Transverse colon (tissue), 1 donor: ENCODE measurements around the gene PHAX.
"Not testable (repeated sequence)": the region's sequence is repeated elsewhere in the genome, so short reads cannot be mapped to it uniquely, and the experiment has no call there.

ENCODE experiments used
- EP300 ChIP-seq: sonication (generic); formaldehyde crosslinking; IDR thresholded peaks from one replicate; pipeline ENCODE4 v1.6.1; 2017; ENCODE audit warnings: antibody characterized with exemption, low read depth
- POLR2A ChIP-seq: fragments of 450-650 bp; IDR thresholded peaks from one replicate; pipeline ENCODE4 v1.6.1; 2016; ENCODE audit warnings: antibody characterized with exemption, mild to moderate bottlenecking, moderate library complexity

DNA sequence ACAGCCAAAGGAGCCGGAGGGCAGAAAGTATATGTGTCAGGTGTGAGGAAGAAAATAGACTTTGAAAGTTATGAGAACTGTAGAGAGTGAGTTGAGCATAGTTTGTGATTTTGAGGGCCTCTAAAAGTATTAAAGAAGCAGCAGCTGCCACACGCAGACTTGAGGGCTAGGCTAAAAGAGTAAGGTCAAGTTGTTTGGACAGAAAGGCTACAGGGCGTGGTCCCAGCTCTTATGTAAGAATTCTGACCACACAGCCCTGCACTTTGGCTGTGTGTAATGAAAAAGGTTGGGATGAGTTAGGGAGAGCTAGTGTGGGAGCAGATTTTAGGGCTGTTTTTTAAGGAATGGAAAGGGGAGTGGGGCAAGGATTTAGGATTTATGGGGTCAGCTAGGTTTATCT, 70.9 kb downstream of the PHAX start:
- not testable (repeated sequence) for TF ChIP-seq EP300, POLR2A
